K562 (cell line): ENCODE data around the gene TANGO6. TPM values are rescaled to one million over a fixed set of nuclear protein-coding genes. Genes with fewer than 3 reads are reported as not detected.

Source experiments
- EP400 ChIP-seq: fragments of 450-650 bp; IDR thresholded peaks from 2 replicates; pipeline ENCODE4 v1.6.1; 2017; ENCODE audit warnings: antibody characterized with exemption, mild to moderate bottlenecking, moderate library complexity
- HDAC6 ChIP-seq: IDR thresholded peaks from 2 replicates; pipeline ENCODE4 v1.6.1; 2012; ENCODE audit warnings: low read depth, mild to moderate bottlenecking, control low read depth, inconsistent platforms, low read length, moderate library complexity
- RHOXF2B ChIP-seq: fragments of 250-450 bp; sonication (Bioruptor Pico); conservative IDR thresholded peaks from 2 replicates; pipeline ENCODE4 v1.5.1; 2021
- RNF2 ChIP-seq: sonication (generic); IDR thresholded peaks from 2 replicates; pipeline ENCODE4 v1.6.1; 2016
- SAP30 ChIP-seq: fragments of 200-600 bp; sonication (generic); IDR thresholded peaks from 2 replicates; pipeline ENCODE4 v1.6.1; 2012; ENCODE audit warnings: borderline replicate concordance, low read depth, mild to moderate bottlenecking, moderate library complexity, low read length, control low read depth, inconsistent platforms; ENCODE audit not compliant: insufficient read depth, poor library complexity, severe bottlenecking
- SREBF2 ChIP-seq: sonication (generic); formaldehyde crosslinking; IDR thresholded peaks from 2 replicates; pipeline ENCODE4 v1.4.0; 2020; ENCODE audit warnings: mild to moderate bottlenecking, missing genetic modification reagents
- polyA plus RNA-seq, 8 experiments: library from polyadenylated mRNA; depleted of rRNA in 4 of 8; stranded (reverse) in 5 of 8; unstranded in 3 of 8; fragments of >200 nt; fragmentation: Nextera tagmentation in 2 of 8; fragmentation: Illumina TruSeq in 1 of 8; extraction: Ambion mirVana in 2 of 8; extraction: Trizol in 1 of 8; gene quantifications; 2 replicates each; pipeline versions ENCODE4 v1.2.1 to v1.2.3, GENCODE V29; 2011 to 2014; ENCODE audit warnings: inconsistent platforms in 1 of 8, missing spikeins in 1 of 8
- total RNA-seq, 7 experiments: library from RNA; depleted of rRNA in 6 of 7; stranded (reverse); fragments of >200 nt in 6 of 7; fragmentation: Illumina TruSeq in 2 of 7; extraction: Trizol in 2 of 7; gene quantifications; 2 replicates each; pipeline versions ENCODE4 v1.2.1 to v1.2.3, GENCODE V29; 2011 to 2021; ENCODE audit warnings: low replicate concordance in 1 of 7
- TF ChIP-seq, protein P1 (sequence below), 2 experiments: fragments of 450-650 bp; formaldehyde crosslinking in 1 of 2; IDR thresholded peaks; 2 replicates each; pipeline versions ENCODE4 v1.4.0 to v1.6.1; 2014 to 2020; ENCODE audit warnings: mild to moderate bottlenecking in 2 of 2, borderline replicate concordance in 1 of 2, low read depth in 1 of 2
- TF ChIP-seq, protein P2 (sequence below): fragments of 450-650 bp; formaldehyde crosslinking; IDR thresholded peaks from 2 replicates; pipeline ENCODE4 v1.4.0; 2020; ENCODE audit warnings: mild to moderate bottlenecking, mixed read lengths
- TF ChIP-seq, protein P3 (sequence below), 2 experiments: fragments of 150-350 bp in 1 of 2; IDR thresholded peaks; 2 replicates each; pipeline ENCODE4 v1.6.1; 2012 to 2016; ENCODE audit warnings: low read depth in 2 of 2, low read length in 2 of 2, mild to moderate bottlenecking in 1 of 2, moderate library complexity in 1 of 2

Gene TANGO6
- total and polyA plus RNA-seq, 9 of the 15 experiments (the other 6 are each of a cell fraction or from before 2014, with no cell fraction given) = 1.6 to 15.2 (median 9.6) TPM

DNA sequence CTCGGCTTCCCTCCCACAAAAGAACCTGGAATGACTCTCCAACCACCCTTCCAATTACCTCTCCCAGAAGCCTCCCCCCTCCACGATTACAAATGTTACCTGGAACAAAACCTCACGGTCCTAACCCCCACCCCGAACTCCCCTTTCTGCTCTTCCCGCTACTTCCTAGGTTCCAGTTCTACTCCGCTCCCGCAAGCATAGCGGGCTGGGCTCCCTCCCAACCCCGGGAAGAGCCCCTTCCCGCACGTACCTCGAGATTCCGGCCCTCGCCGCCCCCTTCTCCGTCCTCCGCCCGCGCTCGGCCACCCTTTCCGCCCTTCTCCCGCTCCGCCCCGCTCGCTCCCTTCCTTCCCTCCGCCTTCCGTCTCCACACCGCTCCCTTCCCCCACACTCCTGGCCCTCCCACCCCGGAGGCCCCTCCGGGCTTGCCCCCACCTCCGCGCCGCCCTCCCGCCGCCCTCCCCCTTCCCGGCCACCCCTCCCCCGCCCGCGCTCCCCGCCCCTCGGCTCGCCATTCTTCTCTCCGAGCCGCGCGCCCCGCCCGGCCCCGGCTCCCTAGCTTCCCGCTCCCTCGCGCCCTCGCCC is 288.6 kb downstream of the TANGO6 start (continued):
- TF ChIP-seq, protein P1, sequence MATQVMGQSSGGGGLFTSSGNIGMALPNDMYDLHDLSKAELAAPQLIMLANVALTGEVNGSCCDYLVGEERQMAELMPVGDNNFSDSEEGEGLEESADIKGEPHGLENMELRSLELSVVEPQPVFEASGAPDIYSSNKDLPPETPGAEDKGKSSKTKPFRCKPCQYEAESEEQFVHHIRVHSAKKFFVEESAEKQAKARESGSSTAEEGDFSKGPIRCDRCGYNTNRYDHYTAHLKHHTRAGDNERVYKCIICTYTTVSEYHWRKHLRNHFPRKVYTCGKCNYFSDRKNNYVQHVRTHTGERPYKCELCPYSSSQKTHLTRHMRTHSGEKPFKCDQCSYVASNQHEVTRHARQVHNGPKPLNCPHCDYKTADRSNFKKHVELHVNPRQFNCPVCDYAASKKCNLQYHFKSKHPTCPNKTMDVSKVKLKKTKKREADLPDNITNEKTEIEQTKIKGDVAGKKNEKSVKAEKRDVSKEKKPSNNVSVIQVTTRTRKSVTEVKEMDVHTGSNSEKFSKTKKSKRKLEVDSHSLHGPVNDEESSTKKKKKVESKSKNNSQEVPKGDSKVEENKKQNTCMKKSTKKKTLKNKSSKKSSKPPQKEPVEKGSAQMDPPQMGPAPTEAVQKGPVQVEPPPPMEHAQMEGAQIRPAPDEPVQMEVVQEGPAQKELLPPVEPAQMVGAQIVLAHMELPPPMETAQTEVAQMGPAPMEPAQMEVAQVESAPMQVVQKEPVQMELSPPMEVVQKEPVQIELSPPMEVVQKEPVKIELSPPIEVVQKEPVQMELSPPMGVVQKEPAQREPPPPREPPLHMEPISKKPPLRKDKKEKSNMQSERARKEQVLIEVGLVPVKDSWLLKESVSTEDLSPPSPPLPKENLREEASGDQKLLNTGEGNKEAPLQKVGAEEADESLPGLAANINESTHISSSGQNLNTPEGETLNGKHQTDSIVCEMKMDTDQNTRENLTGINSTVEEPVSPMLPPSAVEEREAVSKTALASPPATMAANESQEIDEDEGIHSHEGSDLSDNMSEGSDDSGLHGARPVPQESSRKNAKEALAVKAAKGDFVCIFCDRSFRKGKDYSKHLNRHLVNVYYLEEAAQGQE (IDR thresholded peaks at IDR 0.05; ENCODE audit: borderline replicate concordance) = no peak
- TF ChIP-seq, protein P1 (CRISPR knock-in tag; IDR thresholded peaks at IDR 0.05; ENCODE audit: low read depth) = no peak
- TF ChIP-seq RNF2 = peak; percentile 53; the same call in 1 of the 2 replicates
- no peak for TF ChIP-seq HDAC6
- TF ChIP-seq SAP30 = peak; percentile 48
- no peak for TF ChIP-seq SREBF2 (CRISPR knock-in tag)
- TF ChIP-seq, protein P2, sequence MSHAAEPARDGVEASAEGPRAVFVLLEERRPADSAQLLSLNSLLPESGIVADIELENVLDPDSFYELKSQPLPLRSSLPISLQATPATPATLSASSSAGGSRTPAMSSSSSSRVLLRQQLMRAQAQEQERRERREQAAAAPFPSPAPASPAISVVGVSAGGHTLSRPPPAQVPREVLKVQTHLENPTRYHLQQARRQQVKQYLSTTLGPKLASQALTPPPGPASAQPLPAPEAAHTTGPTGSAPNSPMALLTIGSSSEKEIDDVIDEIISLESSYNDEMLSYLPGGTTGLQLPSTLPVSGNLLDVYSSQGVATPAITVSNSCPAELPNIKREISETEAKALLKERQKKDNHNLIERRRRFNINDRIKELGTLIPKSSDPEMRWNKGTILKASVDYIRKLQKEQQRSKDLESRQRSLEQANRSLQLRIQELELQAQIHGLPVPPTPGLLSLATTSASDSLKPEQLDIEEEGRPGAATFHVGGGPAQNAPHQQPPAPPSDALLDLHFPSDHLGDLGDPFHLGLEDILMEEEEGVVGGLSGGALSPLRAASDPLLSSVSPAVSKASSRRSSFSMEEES = no peak
- TF ChIP-seq EP400 = peak; percentile 61; the same call in 1 of the 2 replicates
- no peak for TF ChIP-seq RHOXF2B (CRISPR knock-in tag)
- TF ChIP-seq, protein P3, sequence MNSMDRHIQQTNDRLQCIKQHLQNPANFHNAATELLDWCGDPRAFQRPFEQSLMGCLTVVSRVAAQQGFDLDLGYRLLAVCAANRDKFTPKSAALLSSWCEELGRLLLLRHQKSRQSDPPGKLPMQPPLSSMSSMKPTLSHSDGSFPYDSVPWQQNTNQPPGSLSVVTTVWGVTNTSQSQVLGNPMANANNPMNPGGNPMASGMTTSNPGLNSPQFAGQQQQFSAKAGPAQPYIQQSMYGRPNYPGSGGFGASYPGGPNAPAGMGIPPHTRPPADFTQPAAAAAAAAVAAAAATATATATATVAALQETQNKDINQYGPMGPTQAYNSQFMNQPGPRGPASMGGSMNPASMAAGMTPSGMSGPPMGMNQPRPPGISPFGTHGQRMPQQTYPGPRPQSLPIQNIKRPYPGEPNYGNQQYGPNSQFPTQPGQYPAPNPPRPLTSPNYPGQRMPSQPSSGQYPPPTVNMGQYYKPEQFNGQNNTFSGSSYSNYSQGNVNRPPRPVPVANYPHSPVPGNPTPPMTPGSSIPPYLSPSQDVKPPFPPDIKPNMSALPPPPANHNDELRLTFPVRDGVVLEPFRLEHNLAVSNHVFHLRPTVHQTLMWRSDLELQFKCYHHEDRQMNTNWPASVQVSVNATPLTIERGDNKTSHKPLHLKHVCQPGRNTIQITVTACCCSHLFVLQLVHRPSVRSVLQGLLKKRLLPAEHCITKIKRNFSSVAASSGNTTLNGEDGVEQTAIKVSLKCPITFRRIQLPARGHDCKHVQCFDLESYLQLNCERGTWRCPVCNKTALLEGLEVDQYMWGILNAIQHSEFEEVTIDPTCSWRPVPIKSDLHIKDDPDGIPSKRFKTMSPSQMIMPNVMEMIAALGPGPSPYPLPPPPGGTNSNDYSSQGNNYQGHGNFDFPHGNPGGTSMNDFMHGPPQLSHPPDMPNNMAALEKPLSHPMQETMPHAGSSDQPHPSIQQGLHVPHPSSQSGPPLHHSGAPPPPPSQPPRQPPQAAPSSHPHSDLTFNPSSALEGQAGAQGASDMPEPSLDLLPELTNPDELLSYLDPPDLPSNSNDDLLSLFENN (IDR thresholded peaks at IDR 0.05; ENCODE audit: low read depth in 2 of 2, low read length in 2 of 2) = 0 out of 4 replicates have a peak, but pooled peaks of 1 of the 2 experiments have one; percentile 32
